ENCODE results near the gene ANKRD52. TPM values are rescaled to one million over a fixed set of nuclear protein-coding genes. Genes with fewer than 3 reads are reported as not detected.

ANKRD52 gene
- total RNA-seq, 1 donor from 2014 or later = 60.3 TPM

DNA sequence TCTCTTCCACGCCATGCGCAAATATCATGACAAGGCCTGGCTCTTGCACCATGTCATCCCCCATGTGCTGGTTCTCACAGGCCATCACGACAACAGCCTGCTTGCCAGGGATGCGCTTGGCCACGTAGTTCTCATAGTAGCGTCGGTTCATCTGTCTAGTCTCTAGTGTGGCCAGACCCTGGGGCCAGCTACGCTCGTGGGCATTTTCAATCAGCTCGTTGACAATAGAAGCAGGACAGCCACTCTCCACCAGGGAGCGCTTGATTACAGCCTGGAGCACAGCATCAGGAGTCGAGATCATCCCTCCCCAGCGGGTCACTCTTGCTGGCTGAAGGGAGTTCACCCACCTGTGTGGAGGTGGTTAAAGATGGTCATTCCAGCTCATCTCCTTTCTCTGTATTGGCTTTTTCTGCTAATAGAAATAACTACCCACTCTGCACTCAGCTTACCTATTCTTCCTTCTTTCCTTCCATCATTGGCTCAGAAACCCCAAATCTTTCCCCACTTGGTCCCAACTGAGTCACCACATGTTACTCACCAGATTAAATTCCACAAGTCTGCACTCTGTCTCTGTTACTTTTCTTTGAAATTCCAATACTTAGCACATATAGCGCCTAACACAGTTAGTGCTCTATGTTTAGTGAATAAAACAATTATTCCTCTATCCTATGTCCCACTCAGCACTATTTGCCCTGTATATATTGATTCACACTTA, 51.6 kb downstream of the ANKRD52 start:
- H3K9me3 Mint-ChIP-seq (ENCODE audit: low read depth) = no peaks in the 10 kb centered on the region
- no peak overlapping the region for H3K4me3 Mint-ChIP-seq (ENCODE audit: low read depth)
- TF ChIP-seq, protein P1, sequence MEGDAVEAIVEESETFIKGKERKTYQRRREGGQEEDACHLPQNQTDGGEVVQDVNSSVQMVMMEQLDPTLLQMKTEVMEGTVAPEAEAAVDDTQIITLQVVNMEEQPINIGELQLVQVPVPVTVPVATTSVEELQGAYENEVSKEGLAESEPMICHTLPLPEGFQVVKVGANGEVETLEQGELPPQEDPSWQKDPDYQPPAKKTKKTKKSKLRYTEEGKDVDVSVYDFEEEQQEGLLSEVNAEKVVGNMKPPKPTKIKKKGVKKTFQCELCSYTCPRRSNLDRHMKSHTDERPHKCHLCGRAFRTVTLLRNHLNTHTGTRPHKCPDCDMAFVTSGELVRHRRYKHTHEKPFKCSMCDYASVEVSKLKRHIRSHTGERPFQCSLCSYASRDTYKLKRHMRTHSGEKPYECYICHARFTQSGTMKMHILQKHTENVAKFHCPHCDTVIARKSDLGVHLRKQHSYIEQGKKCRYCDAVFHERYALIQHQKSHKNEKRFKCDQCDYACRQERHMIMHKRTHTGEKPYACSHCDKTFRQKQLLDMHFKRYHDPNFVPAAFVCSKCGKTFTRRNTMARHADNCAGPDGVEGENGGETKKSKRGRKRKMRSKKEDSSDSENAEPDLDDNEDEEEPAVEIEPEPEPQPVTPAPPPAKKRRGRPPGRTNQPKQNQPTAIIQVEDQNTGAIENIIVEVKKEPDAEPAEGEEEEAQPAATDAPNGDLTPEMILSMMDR (IDR thresholded peaks at IDR 0.05; ENCODE audit: unreplicated experiment) = peak; percentile 55
- no peak for DNase-seq (ENCODE audit: low spot score, unreplicated experiment)
- no peaks in the 10 kb centered on the region for H3K27me3 Mint-ChIP-seq
- H3K27ac Mint-ChIP-seq = no peak overlapping the region
- H3K4me1 Mint-ChIP-seq (ENCODE audit: low read depth) = peaks cover 1% of the 10 kb centered on the region
- peaks cover 14% of the 10 kb centered on the region for H3K36me3 Mint-ChIP-seq (ENCODE audit: insufficient read depth)

DNA sequence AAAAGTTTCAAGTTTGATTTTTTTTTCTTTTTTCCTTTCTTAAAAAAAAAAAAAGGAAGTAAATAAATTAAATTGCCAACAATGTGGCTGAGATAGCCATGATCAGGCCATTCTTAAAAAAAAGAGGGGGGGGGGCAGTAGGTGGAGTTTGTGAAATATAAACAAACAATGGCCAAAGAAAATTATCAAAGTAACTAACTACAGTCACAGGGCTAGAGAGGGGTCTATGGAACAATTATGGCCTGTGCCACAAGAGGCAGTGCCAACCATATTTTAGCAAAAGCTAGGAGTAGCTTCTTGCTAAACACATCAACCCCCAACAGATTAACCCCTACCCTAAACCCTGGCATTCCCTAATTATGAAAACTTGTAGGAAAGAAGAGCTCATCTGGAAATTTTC, 52.7 kb downstream of the ANKRD52 start:
- TF ChIP-seq, protein P1 (IDR thresholded peaks at IDR 0.05; ENCODE audit: unreplicated experiment) = peak; percentile 14
- H3K4me3 Mint-ChIP-seq (ENCODE audit: low read depth) = no peak overlapping the region
- H3K9me3 Mint-ChIP-seq (ENCODE audit: low read depth) = no peaks in the 10 kb centered on the region
- H3K27me3 Mint-ChIP-seq = no peaks in the 10 kb centered on the region
- peaks cover 13% of the 10 kb centered on the region for H3K36me3 Mint-ChIP-seq (ENCODE audit: insufficient read depth)
- no peak for DNase-seq (ENCODE audit: low spot score, unreplicated experiment)
- H3K4me1 Mint-ChIP-seq (ENCODE audit: low read depth) = peaks cover 1% of the 10 kb centered on the region
- no peak overlapping the region for H3K27ac Mint-ChIP-seq

DNA sequence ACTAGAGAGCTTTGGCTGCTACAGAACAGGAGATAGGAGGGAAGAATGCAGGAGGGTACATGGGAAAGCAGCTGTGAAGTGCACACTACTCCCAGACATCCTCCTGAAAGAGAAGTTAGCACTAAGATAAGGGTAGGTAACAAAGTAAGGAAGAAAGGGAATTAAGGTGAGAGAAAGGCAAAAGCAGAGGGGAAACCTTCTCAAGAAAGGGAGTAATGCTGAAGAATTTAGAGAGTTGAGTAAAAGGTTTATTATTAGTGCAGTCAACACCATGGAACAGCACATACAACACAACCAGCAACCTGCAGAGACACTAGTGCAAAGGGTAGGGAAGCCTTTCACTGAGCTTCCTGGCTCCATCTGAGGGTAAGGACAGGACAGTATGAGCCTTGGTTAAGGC, 53.9 kb downstream of the ANKRD52 start:
- no peak overlapping the region for H3K27ac Mint-ChIP-seq

GRCh38 chr12:56202838-56203237, 55.3 kb downstream of the ANKRD52 start:
- DNase-seq (ENCODE audit: low spot score, unreplicated experiment) = no peak
- Mint-ChIP-seq H3K27ac (peak overlapping the region; percentile 23), H3K27me3 (no peaks in the 10 kb centered on the region), H3K9me3 (ENCODE audit: low read depth) (no peaks in the 10 kb centered on the region), H3K4me3 (ENCODE audit: low read depth) (no peak overlapping the region), H3K36me3 (ENCODE audit: insufficient read depth) (peaks cover 8% of the 10 kb centered on the region), H3K4me1 (ENCODE audit: low read depth) (peaks cover 1% of the 10 kb centered on the region)
- TF ChIP-seq, protein P1 (IDR thresholded peaks at IDR 0.05; ENCODE audit: unreplicated experiment) = no peak

More for the DNA sequence above, 53.9 kb downstream of the ANKRD52 start:
- Mint-ChIP-seq H3K9me3 (ENCODE audit: low read depth) (no peaks in the 10 kb centered on the region), H3K4me1 (ENCODE audit: low read depth) (peaks cover 1% of the 10 kb centered on the region), H3K4me3 (ENCODE audit: low read depth) (no peak overlapping the region), H3K27me3 (no peaks in the 10 kb centered on the region), H3K36me3 (ENCODE audit: insufficient read depth) (peaks cover 10% of the 10 kb centered on the region)
- no peak for DNase-seq (ENCODE audit: low spot score, unreplicated experiment)
- TF ChIP-seq, protein P1 (IDR thresholded peaks at IDR 0.05; ENCODE audit: unreplicated experiment) = no peak

- no peak for DNase-seq (ENCODE audit: low spot score, unreplicated experiment)
- Mint-ChIP-seq H3K4me3 (ENCODE audit: low read depth) (no peak overlapping the region), H3K36me3 (ENCODE audit: insufficient read depth) (peaks cover 8% of the 10 kb centered on the region), H3K27ac (peak overlapping the region; percentile 23), H3K9me3 (ENCODE audit: low read depth) (no peaks in the 10 kb centered on the region), H3K4me1 (ENCODE audit: low read depth) (peaks cover 1% of the 10 kb centered on the region), H3K27me3 (no peaks in the 10 kb centered on the region)
- TF ChIP-seq, protein P1 (IDR thresholded peaks at IDR 0.05; ENCODE audit: unreplicated experiment) = no peak
Observed at GRCh38 chr12:56202366-56202765, 55.8 kb downstream of the ANKRD52 start.

Measured in progenitor cell of endocrine pancreas (in vitro differentiated cells).